Suprapubic skin (tissue), 4 donors: ENCODE data around the gene STIP1.

Experiments
- EP300 ChIP-seq: sonication (generic); formaldehyde crosslinking; IDR thresholded peaks from one replicate; pipeline ENCODE4 v1.6.1; 2017; ENCODE audit warnings: antibody characterized with exemption
- POLR2A ChIP-seq, 2 donors: fragments of 450-650 bp; IDR thresholded peaks; one replicate each; pipeline ENCODE4 v1.6.1; 2017; ENCODE audit warnings: antibody characterized with exemption in 2 of 2, mild to moderate bottlenecking in 2 of 2, moderate library complexity in 2 of 2
- POLR2AphosphoS5 ChIP-seq, 3 donors: sonication (generic); formaldehyde crosslinking; IDR thresholded peaks; one replicate each; pipeline ENCODE4 v1.6.1; 2017; ENCODE audit warnings: antibody characterized with exemption in 3 of 3
- TF ChIP-seq, protein P1 (sequence below), 2 donors: fragments of 200-600 bp in 1 of 2; fragments of 450-650 bp in 1 of 2; sonication (generic) in 1 of 2; IDR thresholded peaks; one replicate each; pipeline ENCODE4 v1.5.1; 2016 to 2019; ENCODE audit warnings: antibody characterized with exemption in 2 of 2, mild to moderate bottlenecking in 1 of 2, moderate library complexity in 1 of 2

DNA sequence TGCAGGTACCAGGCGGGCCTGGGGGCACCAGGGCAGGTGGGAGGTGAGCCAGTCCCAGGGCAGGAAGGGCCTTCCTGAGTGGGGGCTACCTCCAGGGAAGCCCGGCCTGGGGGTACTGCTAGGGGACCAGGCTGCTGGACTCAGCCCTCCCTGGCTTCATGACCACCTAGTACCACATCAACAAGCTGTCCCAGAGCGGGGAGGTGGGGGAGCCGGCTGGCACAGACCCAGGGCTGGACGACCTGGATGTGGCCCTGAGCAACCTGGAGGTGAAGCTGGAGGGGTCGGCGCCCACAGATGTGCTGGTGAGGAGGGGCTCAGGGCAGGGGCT lies 33.3 kb downstream of the STIP1 start:
- TF ChIP-seq POLR2A (IDR thresholded peaks at IDR 0.05): no peak
- no peak for TF ChIP-seq POLR2AphosphoS5 (IDR thresholded peaks at IDR 0.05)
- TF ChIP-seq, protein P1, sequence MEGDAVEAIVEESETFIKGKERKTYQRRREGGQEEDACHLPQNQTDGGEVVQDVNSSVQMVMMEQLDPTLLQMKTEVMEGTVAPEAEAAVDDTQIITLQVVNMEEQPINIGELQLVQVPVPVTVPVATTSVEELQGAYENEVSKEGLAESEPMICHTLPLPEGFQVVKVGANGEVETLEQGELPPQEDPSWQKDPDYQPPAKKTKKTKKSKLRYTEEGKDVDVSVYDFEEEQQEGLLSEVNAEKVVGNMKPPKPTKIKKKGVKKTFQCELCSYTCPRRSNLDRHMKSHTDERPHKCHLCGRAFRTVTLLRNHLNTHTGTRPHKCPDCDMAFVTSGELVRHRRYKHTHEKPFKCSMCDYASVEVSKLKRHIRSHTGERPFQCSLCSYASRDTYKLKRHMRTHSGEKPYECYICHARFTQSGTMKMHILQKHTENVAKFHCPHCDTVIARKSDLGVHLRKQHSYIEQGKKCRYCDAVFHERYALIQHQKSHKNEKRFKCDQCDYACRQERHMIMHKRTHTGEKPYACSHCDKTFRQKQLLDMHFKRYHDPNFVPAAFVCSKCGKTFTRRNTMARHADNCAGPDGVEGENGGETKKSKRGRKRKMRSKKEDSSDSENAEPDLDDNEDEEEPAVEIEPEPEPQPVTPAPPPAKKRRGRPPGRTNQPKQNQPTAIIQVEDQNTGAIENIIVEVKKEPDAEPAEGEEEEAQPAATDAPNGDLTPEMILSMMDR (IDR thresholded peaks at IDR 0.05): no peak
- TF ChIP-seq EP300: no peak
